ENCODE results near the gene TTR. TPM values are rescaled to one million over a fixed set of nuclear protein-coding genes. Genes with fewer than 3 reads are reported as not detected.

Gene TTR
- total and polyA plus RNA-seq, 8 donors: 133 to 9,933 (median 372) TPM

DNA sequence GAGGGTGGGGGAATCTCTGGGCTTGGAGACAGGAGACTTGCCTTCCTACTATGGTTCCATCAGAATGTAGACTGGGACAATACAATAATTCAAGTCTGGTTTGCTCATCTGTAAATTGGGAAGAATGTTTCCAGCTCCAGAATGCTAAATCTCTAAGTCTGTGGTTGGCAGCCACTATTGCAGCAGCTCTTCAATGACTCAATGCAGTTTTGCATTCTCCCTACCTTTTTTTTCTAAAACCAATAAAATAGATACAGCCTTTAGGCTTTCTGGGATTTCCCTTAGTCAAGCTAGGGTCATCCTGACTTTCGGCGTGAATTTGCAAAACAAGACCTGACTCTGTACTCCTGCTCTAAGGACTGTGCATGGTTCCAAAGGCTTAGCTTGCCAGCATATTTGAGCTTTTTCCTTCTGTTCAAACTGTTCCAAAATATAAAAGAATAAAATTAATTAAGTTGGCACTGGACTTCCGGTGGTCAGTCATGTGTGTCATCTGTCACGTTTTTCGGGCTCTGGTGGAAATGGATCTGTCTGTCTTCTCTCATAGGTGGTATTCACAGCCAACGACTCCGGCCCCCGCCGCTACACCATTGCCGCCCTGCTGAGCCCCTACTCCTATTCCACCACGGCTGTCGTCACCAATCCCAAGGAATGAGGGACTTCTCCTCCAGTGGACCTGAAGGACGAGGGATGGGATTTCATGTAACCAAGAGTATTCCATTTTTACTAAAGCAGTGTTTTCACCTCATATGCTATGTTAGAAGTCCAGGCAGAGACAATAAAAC, 6.5 kb downstream of the TTR start:
- no peaks in the 10 kb centered on the region for H3K36me3 ChIP-seq
- intact Hi-C loops (cut with DNase I): no loop called here
- TF ChIP-seq, protein P1, sequence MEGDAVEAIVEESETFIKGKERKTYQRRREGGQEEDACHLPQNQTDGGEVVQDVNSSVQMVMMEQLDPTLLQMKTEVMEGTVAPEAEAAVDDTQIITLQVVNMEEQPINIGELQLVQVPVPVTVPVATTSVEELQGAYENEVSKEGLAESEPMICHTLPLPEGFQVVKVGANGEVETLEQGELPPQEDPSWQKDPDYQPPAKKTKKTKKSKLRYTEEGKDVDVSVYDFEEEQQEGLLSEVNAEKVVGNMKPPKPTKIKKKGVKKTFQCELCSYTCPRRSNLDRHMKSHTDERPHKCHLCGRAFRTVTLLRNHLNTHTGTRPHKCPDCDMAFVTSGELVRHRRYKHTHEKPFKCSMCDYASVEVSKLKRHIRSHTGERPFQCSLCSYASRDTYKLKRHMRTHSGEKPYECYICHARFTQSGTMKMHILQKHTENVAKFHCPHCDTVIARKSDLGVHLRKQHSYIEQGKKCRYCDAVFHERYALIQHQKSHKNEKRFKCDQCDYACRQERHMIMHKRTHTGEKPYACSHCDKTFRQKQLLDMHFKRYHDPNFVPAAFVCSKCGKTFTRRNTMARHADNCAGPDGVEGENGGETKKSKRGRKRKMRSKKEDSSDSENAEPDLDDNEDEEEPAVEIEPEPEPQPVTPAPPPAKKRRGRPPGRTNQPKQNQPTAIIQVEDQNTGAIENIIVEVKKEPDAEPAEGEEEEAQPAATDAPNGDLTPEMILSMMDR (IDR thresholded peaks at IDR 0.05): no peak
- no peak for FAIRE-seq
- no peaks in the 10 kb centered on the region for H3K27me3 ChIP-seq
- no peak overlapping the region for H3K4me3 ChIP-seq
- H3K4me1 ChIP-seq: no peaks in the 10 kb centered on the region
- no peak overlapping the region for H3K27ac ChIP-seq
- H3K9me3 ChIP-seq: no peaks in the 10 kb centered on the region
- DNase-seq: no peak
- ATAC-seq: no peak
- WGBS, 2 donors: 92 to 95% methylated on average over 13 of the region's 13 CpGs

DNA sequence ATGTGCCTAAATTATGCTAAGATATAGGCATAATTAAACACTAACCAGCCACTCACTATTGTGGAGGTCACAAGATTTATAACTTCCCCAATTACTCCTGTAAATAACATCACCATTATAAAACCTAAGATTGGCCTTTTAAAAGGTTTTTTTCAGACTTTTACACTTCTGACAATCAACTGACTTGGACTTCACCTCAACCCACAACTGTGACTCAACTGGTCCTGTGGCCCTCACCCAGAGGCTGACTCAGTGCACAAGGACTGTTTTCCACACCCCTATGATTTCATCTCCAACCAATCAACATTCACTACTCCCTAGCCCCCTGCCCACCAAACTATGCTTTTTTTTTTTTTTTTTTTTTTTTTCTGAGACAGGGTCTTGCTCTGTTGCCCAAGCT, 11.6 kb downstream of the TTR start:
- H3K27me3 ChIP-seq: no peaks in the 10 kb centered on the region
- H3K4me1 ChIP-seq: peaks cover 0 to 13% (median 0%) of the 10 kb centered on the region in 3 donors
- TF ChIP-seq, protein P1 (IDR thresholded peaks at IDR 0.05): no peak
- intact Hi-C loops (cut with DNase I): no loop called here
- ATAC-seq: no peak
- FAIRE-seq: no peak
- no peak for DNase-seq
- no peak overlapping the region for H3K4me3 ChIP-seq
- H3K36me3 ChIP-seq: no peaks in the 10 kb centered on the region
- no peaks in the 10 kb centered on the region for H3K9me3 ChIP-seq
- H3K27ac ChIP-seq: no peak overlapping the region

DNA sequence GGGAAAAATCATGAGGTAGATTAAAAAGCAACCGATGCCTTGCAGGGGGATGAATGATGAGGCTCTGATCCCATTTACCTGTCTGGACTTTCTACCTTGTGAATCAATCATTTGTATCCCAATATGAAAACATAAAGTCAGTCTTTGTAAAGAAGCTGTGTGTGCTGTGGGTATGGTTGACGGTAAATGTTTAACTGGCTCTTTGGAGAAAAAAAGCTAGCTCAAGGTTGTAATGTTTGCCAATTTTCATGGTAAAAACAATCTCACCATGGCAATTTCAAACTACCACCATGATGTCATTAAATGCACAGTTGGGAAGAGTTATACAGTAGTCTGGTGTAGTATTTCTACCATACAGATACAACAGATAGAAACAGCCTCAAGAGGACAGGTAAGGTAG, 14.6 kb downstream of the TTR start:
- 7 to 12% methylated on average over 2 of the region's 2 CpGs for WGBS, 2 donors
- H3K4me1 ChIP-seq: peaks cover 0 to 13% (median 0%) of the 10 kb centered on the region in 3 donors
- H3K27ac ChIP-seq: no peak overlapping the region
- ATAC-seq (peak; percentile 52 to 78 (median 70)), FAIRE-seq (no peak), DNase-seq (no peak)
- no peak overlapping the region for H3K4me3 ChIP-seq
- H3K27me3 ChIP-seq: no peaks in the 10 kb centered on the region
- H3K9me3 ChIP-seq: no peaks in the 10 kb centered on the region
- intact Hi-C loops (cut with DNase I): no loop called here
- TF ChIP-seq, protein P1 (IDR thresholded peaks at IDR 0.05): no peak
- H3K36me3 ChIP-seq: no peaks in the 10 kb centered on the region

DNA sequence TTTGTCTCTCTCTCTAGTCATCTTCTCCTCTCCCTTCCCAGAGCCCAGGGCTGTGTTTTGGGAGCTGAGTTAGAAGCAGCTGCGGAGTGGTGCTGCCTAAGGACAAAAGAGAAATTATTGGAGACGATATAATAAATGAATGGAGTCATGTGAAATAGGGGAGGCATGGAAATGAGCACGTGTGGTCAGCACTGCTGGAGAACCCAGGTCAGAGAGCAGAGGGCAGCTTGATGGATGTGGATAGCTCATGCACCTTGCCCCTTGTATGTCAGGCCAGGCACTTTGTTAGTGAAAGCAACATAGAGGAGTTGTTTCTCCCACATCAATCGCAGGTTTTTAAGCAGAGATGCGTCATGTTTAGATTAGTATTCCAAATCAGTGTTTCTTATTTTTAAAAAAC, 15.7 kb downstream of the TTR start:
- DNase-seq (no peak), FAIRE-seq (no peak), ATAC-seq (no peak)
- Histone ChIP-seq H3K4me1 (peaks cover 0 to 13% (median 0%) of the 10 kb centered on the region in 3 donors), H3K4me3 (no peak overlapping the region), H3K27me3 (no peaks in the 10 kb centered on the region), H3K36me3 (no peaks in the 10 kb centered on the region), H3K27ac (no peak overlapping the region), H3K9me3 (no peaks in the 10 kb centered on the region)
- WGBS, 2 donors: 76 to 84% methylated on average over 5 of the region's 5 CpGs
- TF ChIP-seq, protein P1 (IDR thresholded peaks at IDR 0.05): no peak
- intact Hi-C loops (cut with DNase I): no loop called here

DNA sequence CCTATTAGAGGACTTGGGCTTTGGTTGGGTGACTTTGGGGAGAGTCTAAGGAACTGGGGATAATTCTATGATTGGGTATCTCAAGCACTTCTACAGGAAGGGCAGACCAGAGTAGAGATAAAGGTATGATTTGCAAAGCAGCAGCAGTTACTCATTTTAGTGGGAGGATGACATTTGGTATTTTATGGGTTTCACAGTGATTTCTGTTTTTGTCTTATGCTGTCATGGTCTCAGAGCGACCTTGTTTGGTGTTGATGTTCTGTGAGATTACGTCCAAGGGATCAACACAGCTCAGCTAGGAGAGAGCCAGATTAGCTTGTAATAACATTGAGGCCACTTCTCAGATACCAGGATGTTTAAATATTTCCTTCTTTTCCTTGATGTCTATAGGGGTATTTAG, 18.2 kb downstream of the TTR start:
- no peak for FAIRE-seq
- no peaks in the 10 kb centered on the region for H3K27me3 ChIP-seq
- H3K4me3 ChIP-seq: no peak overlapping the region
- peaks cover 0 to 13% (median 0%) of the 10 kb centered on the region in 3 donors for H3K4me1 ChIP-seq
- WGBS, 2 donors: 82 to 87% methylated on average over 2 of the region's 2 CpGs
- H3K27ac ChIP-seq: no peak overlapping the region
- TF ChIP-seq, protein P1 (IDR thresholded peaks at IDR 0.05): no peak
- no peaks in the 10 kb centered on the region for H3K36me3 ChIP-seq
- no peaks in the 10 kb centered on the region for H3K9me3 ChIP-seq
- intact Hi-C loops (cut with DNase I): no loop called here
- DNase-seq: no peak
- no peak for ATAC-seq

Data from pancreas (tissue), 10 donors.